DMS114 treated with DMSO at 0.1 percent for 48 hours (cell line): ENCODE data around the gene ZNF160.
"Not testable (repeated sequence)": the region's sequence is repeated elsewhere in the genome, so short reads cannot be mapped to it uniquely, and the experiment has no call there.

Experiments used
- DNase-seq: peaks from one replicate; lab custom pipeline; 2025; ENCODE audit not compliant: unreplicated experiment; lab: John Stamatoyannopoulos, UW

The ZNF160 gene

DNA sequence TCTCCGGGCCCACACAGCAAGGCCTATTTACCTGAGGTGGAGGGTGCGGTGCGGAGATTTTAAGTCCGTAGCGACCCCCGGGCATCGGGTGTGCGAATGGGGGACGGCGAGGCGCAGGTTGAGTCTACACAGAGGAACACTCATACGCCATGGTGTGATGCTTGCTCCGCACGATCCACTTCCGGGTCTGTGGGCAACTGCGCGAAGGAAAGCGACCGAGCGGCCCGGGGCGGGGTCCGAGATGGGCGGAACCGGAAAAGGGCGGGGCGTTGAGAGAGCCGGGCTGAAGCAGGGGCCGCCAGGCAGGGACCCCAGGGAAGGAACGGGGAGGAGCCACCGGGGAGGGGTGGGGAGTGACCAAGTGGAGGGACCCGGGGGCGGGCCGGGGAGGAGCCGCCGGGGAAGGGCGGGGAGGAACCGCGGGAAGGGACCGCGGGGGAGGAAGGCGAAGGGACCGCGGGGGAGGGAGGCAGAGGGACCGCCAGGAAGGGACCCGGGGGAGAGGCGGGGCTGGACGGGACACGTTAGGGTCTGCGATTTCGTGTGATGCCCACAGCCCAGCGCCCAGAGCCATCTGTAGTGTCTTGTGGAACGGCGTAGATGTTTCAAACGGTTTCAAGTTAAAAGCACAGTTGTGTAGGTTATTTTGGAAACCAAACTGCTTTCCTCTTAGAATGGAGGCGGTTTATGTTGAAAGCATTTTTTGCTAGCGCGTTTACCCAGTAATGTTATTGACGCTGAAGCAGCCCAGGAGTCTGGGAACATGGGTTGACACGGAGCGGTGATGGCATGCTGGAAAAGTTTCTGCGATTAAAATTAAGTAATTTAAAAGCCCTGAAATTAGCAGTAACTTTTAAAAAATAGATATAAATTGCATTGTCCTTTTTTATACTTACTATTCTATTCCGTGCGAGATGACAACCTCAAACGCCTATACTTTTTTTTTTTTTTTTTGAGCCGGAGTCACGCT, at the start of gene ZNF160:
Gene ZNF160, minus strand, starts transcription at position 189 of the 970 bp plus-strand sequence. CDS start 17,146 bp downstream, outside the sequence.
- peak; percentile 96 for DNase-seq

GRCh38 chr19:53147645-53148044, 44.4 kb upstream of the ZNF160 start:
- DNase-seq = no peak

- DNase-seq = no peak
Observed at GRCh38 chr19:53140351-53140750, 37.1 kb upstream of the ZNF160 start.

DNA sequence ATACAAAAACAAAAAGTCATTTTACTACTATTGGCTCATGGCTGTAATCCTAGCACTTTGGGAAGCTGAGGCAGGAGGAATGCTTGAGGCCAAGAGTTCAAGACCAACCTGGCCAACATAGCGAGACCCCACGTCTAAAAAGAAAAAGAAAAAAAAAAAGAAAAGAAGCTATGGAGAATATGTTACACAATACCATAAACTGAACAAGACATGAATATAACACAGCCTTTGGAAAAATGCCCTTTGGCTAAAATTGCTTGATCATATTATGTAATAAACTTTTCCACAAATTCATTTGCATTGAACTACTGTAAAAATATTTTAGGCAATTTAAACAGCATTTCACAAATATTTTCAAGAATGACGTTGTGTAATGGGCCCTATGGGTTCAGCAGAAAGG, 33.2 kb upstream of the ZNF160 start:
- no peak for DNase-seq

- peak; percentile 86 for DNase-seq
Observed at GRCh38 chr19:53132141-53132991, 29.1 kb upstream of the ZNF160 start, which contains the start of gene ZNF415. TSS of gene ZNF415 (minus strand) at chr19:53132910. CDS start at chr19:53122676, 10,234 bp downstream.

GRCh38 chr19:53131727-53132126, 28.5 kb upstream of the ZNF160 start:
- DNase-seq = no peak

- DNase-seq = no peak
Observed at GRCh38 chr19:53131085-53131590, 27.9 kb upstream of the ZNF160 start.

- DNase-seq = no peak
Observed at GRCh38 chr19:53130506-53130905, 27.3 kb upstream of the ZNF160 start.

DNA sequence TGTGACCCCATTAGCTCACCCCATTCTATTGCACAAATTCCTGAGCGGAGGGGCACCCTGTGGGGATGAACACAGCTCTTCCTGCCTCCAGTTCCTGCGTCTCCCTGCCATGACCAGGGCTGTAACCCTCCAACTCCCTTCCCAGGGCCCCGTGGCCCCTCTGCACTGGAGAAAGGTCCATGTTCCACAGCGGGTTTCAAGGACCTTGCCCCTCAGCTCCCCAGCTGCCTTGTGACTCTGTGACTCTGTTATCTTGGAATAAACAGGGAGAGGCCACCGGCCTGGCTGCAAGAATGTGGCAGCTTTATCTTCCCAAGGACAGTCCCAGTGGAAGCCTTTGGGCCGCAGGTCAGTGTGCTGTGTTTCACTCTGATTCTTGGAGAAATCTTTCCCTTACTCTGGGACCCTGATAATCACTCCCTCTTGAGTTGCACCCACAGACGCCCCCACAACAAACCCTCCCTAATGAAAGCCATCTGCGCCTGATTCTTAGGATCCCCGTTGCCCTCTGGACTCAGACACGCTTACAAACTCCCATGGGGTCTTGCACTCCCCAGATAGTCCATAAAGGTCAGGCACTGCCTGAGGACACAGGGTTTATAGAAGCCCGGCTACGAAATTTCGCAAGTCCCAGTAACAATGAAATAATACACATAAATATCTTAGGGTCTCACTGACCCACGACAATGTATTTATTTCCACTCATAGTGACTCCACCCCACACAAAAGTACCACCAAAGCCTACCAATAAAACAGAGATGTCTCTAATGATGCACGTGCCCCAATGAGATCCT, 23.7 kb upstream of the ZNF160 start:
- DNase-seq = not testable (repeated sequence)

- DNase-seq = no peak
Observed at GRCh38 chr19:53123400-53123799, 20.2 kb upstream of the ZNF160 start.

- no peak for DNase-seq
Observed at GRCh38 chr19:53112286-53112685, 9.1 kb upstream of the ZNF160 start.

GRCh38 chr19:53109527-53109926, 6.3 kb upstream of the ZNF160 start:
- DNase-seq = no peak

DNA sequence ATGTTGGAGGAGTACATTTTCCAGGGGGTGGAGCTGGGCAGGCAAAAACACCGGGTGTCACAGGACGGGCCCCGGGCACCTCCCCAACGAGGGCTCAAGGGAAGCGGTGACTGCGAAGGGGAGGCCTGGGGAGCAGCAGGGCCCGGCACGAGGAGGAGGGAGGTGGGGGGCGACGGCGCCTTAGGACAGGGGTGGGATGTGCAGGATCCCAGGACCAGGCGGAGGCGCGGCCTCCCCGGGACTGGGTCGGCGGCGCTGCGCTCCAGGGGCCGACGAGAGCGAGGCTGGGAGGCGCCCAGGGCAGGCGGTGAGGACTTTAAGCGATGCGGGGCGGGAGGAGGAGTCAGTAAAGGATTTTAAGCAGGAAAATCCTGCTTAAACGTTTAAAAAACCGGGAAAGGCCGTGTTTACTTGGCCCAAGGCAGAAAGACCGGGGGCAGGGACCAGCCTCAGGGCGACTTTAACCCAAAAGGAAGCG, 427 bp downstream of the ZNF160 start:
- DNase-seq = no peak

DNA sequence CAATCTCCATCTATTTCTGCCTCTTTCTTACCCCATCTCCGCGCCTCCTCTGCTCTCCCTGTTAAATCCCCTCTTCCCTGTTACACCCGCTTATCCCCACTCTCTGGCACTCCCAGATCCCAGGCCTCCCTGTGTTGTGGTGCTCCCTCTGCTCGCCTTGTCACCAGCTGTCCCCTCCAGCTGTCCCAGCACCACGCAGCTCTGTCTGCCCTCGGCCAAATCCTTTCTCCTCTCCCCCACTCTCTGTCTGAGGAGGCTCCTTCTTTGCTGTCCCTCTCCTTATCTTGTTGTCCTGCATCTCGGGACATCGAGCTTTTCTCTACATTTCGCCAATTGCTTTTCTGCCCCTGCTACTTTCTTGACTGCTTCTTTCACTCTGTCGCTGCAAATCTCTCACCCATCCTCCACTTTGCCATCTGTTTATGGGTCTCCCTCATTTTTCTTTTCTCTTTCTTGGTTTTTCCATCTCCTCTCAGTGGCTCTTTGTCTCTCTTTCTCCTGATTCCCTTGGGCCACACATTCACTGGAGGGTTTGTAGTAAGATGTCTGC, 941 bp downstream of the ZNF160 start:
- no peak for DNase-seq

GRCh38 chr19:53101518-53101917, 1.7 kb downstream of the ZNF160 start:
- no peak for DNase-seq

DNA sequence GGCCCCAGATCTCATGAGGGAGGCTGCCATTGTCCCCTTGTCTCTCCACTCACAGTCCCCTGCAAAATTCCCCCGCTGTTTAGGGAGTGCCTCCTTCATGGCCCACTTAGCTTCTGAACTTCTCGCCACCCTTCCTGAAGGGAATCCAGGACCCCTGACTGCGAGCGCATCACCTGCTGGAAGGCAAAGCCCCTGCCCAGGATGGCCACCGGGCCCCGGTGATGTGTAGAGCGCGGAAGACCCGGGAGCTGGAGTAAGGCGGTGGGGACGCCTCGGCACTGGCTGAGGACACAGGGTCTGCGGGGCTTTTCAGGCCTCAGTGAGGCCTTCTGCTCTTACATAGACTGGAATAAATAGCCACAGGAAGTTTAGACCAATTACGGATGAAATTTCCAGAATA, 4.7 kb downstream of the ZNF160 start:
- not testable (repeated sequence) for DNase-seq

DNA sequence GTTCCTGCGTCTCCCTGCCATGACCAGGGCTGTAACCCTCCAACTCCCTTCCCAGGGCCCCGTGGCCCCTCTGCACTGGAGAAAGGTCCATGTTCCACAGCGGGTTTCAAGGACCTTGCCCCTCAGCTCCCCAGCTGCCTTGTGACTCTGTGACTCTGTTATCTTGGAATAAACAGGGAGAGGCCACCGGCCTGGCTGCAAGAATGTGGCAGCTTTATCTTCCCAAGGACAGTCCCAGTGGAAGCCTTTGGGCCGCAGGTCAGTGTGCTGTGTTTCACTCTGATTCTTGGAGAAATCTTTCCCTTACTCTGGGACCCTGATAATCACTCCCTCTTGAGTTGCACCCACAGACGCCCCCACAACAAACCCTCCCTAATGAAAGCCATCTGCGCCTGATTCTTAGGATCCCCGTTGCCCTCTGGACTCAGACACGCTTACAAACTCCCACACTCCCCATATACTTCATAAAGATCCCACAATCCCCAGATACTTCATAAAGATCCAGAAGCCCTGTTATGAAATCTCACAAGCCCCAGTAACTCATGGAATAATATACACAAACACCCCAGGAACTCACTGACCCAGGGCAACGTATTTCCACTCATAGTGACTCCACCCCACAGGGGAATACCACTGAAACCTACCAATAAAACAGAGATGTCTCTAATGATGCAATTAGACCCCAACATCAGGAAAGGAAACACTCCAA, 6.1 kb downstream of the ZNF160 start:
- DNase-seq = not testable (repeated sequence)

DNA sequence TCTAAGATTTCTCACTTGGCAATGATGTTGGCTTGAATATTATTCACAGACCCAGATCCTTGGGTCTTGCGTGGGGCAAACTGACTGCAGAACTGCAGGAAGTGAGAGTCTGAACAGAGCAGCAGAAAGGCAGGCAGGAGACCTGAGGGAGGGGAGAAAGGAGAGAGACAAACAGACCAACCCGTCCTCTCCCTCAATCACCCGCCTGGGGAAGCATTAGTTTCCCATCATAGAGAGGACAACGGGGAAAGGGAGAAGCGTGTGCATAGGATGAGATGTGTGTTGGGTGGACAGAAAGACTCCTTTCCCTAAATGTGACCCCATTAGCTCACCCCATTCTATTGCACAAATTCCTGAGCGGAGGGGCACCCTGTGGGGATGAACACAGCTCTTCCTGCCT, 6.6 kb downstream of the ZNF160 start:
- not testable (repeated sequence) for DNase-seq

DNA sequence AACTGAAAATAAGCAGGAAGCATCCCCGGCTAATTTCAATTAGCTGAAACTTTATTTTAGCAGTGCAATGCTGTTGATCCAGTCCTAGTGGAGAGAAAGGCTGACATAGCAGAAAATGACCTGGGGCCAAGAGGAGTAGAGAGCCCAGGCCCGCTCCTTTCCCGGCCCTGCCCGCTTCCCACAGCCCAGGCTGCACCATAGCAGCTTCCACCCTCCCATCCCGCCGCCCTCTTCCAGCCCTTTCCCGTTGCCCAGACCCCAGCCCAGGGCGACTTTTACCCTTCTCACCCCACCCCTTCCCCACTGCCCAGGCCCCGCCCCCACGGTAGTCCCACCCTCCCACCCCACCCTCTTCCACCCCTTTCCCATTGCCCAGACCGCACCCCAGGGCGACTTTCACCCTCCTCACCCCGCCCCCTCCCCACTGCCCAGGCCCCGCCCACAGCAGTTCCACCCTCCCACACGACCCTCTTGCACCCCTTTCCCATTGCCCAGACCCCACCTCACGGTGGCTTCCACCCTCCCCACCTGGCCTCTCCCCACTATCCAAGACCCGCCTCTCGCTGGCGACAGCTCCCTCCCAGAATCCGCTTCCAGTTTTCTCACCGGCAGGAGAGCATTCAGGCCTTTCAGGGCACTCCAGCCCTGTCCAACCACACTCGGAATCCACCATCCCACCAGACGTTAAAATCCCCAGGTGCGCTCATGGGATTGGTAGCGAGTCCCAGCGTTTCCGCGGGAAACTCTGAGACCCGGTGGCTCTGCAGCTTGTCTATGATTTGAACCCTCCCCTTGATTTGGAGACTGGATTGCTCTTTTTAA, 8.3 kb downstream of the ZNF160 start:
- no peak for DNase-seq
